Suprapubic skin (tissue), 4 donors: Measurements from ENCODE around the gene GBP5.

ENCODE experiments used
- CTCF ChIP-seq, 2 donors: fragments of 200-600 bp in 1 of 2; fragments of 450-650 bp in 1 of 2; sonication (generic) in 1 of 2; IDR thresholded peaks; one replicate each; pipeline ENCODE4 v1.5.1; 2016 to 2019; ENCODE audit warnings: antibody characterized with exemption in 2 of 2, mild to moderate bottlenecking in 1 of 2, moderate library complexity in 1 of 2
- POLR2A ChIP-seq, 2 donors: fragments of 450-650 bp; IDR thresholded peaks; one replicate each; pipeline ENCODE4 v1.6.1; 2017; ENCODE audit warnings: antibody characterized with exemption in 2 of 2, mild to moderate bottlenecking in 2 of 2, moderate library complexity in 2 of 2
- POLR2AphosphoS5 ChIP-seq, 3 donors: sonication (generic); formaldehyde crosslinking; IDR thresholded peaks; one replicate each; pipeline ENCODE4 v1.6.1; 2017; ENCODE audit warnings: antibody characterized with exemption in 3 of 3

- TF ChIP-seq POLR2A (IDR thresholded peaks at IDR 0.05), result no peak
- no peak for TF ChIP-seq CTCF (IDR thresholded peaks at IDR 0.05)
- TF ChIP-seq POLR2AphosphoS5 (IDR thresholded peaks at IDR 0.05), result no peak
These were observed 3.4 kb downstream of the GBP5 start for GRCh38 chr1:89269277-89269676.
